Progenitor cell of endocrine pancreas (in vitro differentiated cells): ENCODE results near the gene CCDC154. TPM values are rescaled to one million over a fixed set of nuclear protein-coding genes. Genes with fewer than 3 reads are reported as not detected.

ENCODE experiments used
- DNase-seq: peaks from one replicate; pipeline ENCODE4 v3.0.0; 2021; ENCODE audit warnings: low spot score; ENCODE audit not compliant: unreplicated experiment
- H3K27ac Mint-ChIP-seq: 2 replicates; pipeline ENCODE4 v1.8.0; 2021; ENCODE audit warnings: mild to moderate bottlenecking, moderate library complexity, mixed read lengths
- H3K27me3 Mint-ChIP-seq: 2 replicates; pipeline ENCODE4 v1.8.0; 2021; ENCODE audit warnings: mixed read lengths
- H3K36me3 Mint-ChIP-seq: 2 replicates; pipeline ENCODE4 v1.8.0; 2022; ENCODE audit warnings: mixed read lengths; ENCODE audit not compliant: insufficient read depth
- H3K4me1 Mint-ChIP-seq: 2 replicates; pipeline ENCODE4 v1.8.0; 2021; ENCODE audit warnings: low read depth, mixed read lengths
- H3K4me3 Mint-ChIP-seq: 2 replicates; pipeline ENCODE4 v1.8.0; 2021; ENCODE audit warnings: low read depth, mild to moderate bottlenecking, moderate library complexity, mixed read lengths
- H3K9me3 Mint-ChIP-seq: 2 replicates; pipeline ENCODE4 v1.8.0; 2021; ENCODE audit warnings: low read depth, mixed read lengths
- CTCF ChIP-seq: fragments of 200-600 bp; sonication (generic); IDR thresholded peaks from one replicate; pipeline ENCODE4 v1.5.0; 2021; ENCODE audit warnings: antibody characterized with exemption, mild to moderate bottlenecking; ENCODE audit not compliant: unreplicated experiment
- total RNA-seq: library from RNA; stranded (reverse); gene quantifications from 2 replicates; pipeline ENCODE4 v1.2.1, GENCODE V29; 2021

The CCDC154 gene
- total RNA-seq, 1 donor from 2014 or later, result 5.7 TPM

- no peaks in the 10 kb centered on the region for H3K27me3 Mint-ChIP-seq
- no peaks in the 10 kb centered on the region for H3K4me1 Mint-ChIP-seq
- H3K4me3 Mint-ChIP-seq, result no peak overlapping the region
- no peak for DNase-seq
- H3K36me3 Mint-ChIP-seq, result no peaks in the 10 kb centered on the region
- TF ChIP-seq CTCF, result no peak
- no peak overlapping the region for H3K27ac Mint-ChIP-seq
- H3K9me3 Mint-ChIP-seq, result no peaks in the 10 kb centered on the region
These were observed 21.2 kb upstream of the CCDC154 start for GRCh38 chr16:1465567-1465915.

GRCh38 chr16:1464894-1465566, 20.7 kb upstream of the CCDC154 start:
- H3K4me3 Mint-ChIP-seq, result no peak overlapping the region
- H3K36me3 Mint-ChIP-seq, result no peaks in the 10 kb centered on the region
- no peak for DNase-seq
- TF ChIP-seq CTCF, result no peak
- no peaks in the 10 kb centered on the region for H3K4me1 Mint-ChIP-seq
- no peak overlapping the region for H3K27ac Mint-ChIP-seq
- no peaks in the 10 kb centered on the region for H3K27me3 Mint-ChIP-seq
- H3K9me3 Mint-ChIP-seq, result no peaks in the 10 kb centered on the region

- Mint-ChIP-seq H3K36me3 (no peaks in the 10 kb centered on the region), H3K9me3 (no peaks in the 10 kb centered on the region), H3K4me3 (no peak overlapping the region), H3K27ac (no peak overlapping the region), H3K4me1 (no peaks in the 10 kb centered on the region), H3K27me3 (no peaks in the 10 kb centered on the region)
- TF ChIP-seq CTCF, result no peak
- DNase-seq, result no peak
These were observed 20.0 kb upstream of the CCDC154 start for GRCh38 chr16:1464196-1464893.

GRCh38 chr16:1461146-1461545, 16.8 kb upstream of the CCDC154 start:
- TF ChIP-seq CTCF, result no peak
- Mint-ChIP-seq H3K27me3 (no peaks in the 10 kb centered on the region), H3K36me3 (no peaks in the 10 kb centered on the region), H3K4me3 (no peak overlapping the region), H3K4me1 (no peaks in the 10 kb centered on the region), H3K27ac (no peak overlapping the region), H3K9me3 (no peaks in the 10 kb centered on the region)
- DNase-seq, result no peak

- no peaks in the 10 kb centered on the region for H3K36me3 Mint-ChIP-seq
- H3K27ac Mint-ChIP-seq, result no peak overlapping the region
- TF ChIP-seq CTCF, result no peak
- no peak overlapping the region for H3K4me3 Mint-ChIP-seq
- H3K4me1 Mint-ChIP-seq, result no peaks in the 10 kb centered on the region
- no peaks in the 10 kb centered on the region for H3K27me3 Mint-ChIP-seq
- H3K9me3 Mint-ChIP-seq, result no peaks in the 10 kb centered on the region
- DNase-seq, result no peak
These were observed 16.3 kb upstream of the CCDC154 start for GRCh38 chr16:1460602-1461138.
